SU-DHL-6 (cell line): Measurements from ENCODE around the gene COX14.

ENCODE experiments used
- H2AFZ ChIP-seq: fragments of 200-600 bp; sonication (generic); 2 replicates; pipeline ENCODE4 v1.6.1; 2014; ENCODE audit warnings: low read depth, mild to moderate bottlenecking, moderate library complexity, mixed read lengths, antibody characterized with exemption, low read length; ENCODE audit not compliant: severe bottlenecking
- H3F3A ChIP-seq: fragments of 200-600 bp; shearing (Covaris generic); 2 replicates; pipeline ENCODE4 v1.6.0; 2016; ENCODE audit warnings: antibody characterized with exemption, mild to moderate bottlenecking; ENCODE audit not compliant: insufficient read depth
- H3K27ac ChIP-seq: fragments of 200-600 bp; sonication (generic); 2 replicates; pipeline ENCODE4 v1.5.1; 2016; ENCODE audit warnings: low read depth, mild to moderate bottlenecking, low read length, moderate library complexity, mixed read lengths
- H3K27me3 ChIP-seq: fragments of 200-600 bp; sonication (generic), shearing (Covaris generic); 2 replicates; pipeline ENCODE4 v1.6.0; 2014; ENCODE audit warnings: mild to moderate bottlenecking, low read length
- H3K36me3 ChIP-seq: fragments of 200-600 bp; sonication (generic); 2 replicates; pipeline ENCODE4 v1.6.1; 2014; ENCODE audit warnings: mild to moderate bottlenecking, low read length, mixed read lengths
- H3K4me2 ChIP-seq: fragments of 300-600, 200-600 bp; shearing (Covaris generic), sonication (generic); 2 replicates; pipeline ENCODE4 v1.6.0; 2014; ENCODE audit warnings: low read length, low read depth, mild to moderate bottlenecking; ENCODE audit not compliant: poor library complexity, severe bottlenecking
- H3K4me3 ChIP-seq: fragments of 200-600 bp; sonication (generic); 2 replicates; pipeline ENCODE4 v1.5.1; 2014; ENCODE audit warnings: antibody characterized with exemption, low read length, mild to moderate bottlenecking, mixed read lengths; ENCODE audit not compliant: insufficient read depth, poor library complexity, severe bottlenecking
- H3K79me2 ChIP-seq: fragments of 200-600 bp; sonication (generic); 2 replicates; pipeline ENCODE4 v1.6.1; 2014; ENCODE audit warnings: mild to moderate bottlenecking, low read length, moderate library complexity; ENCODE audit not compliant: insufficient read depth
- H3K9ac ChIP-seq: fragments of 200-600 bp; sonication (generic); 2 replicates; pipeline ENCODE4 v1.7.0; 2014; ENCODE audit warnings: mild to moderate bottlenecking, low read length
- H3K9me2 ChIP-seq: fragments of 200-600 bp; sonication (generic); replicated peaks from 2 replicates; pipeline ENCODE4 v1.6.1; 2014; ENCODE audit warnings: low read length; ENCODE audit not compliant: insufficient read depth
- H3K9me3 ChIP-seq: fragments of 200-600 bp; sonication (generic); 2 replicates; pipeline ENCODE4 v1.6.1; 2014; ENCODE audit warnings: low read length, mixed read lengths; ENCODE audit not compliant: insufficient read depth
- H4K20me1 ChIP-seq: fragments of 200-600 bp; sonication (generic); 2 replicates; pipeline ENCODE4 v1.6.1; 2014; ENCODE audit warnings: low read depth, mild to moderate bottlenecking, antibody characterized with exemption, low read length, moderate library complexity, mixed read lengths
- CTCF ChIP-seq: fragments of 200-600 bp; sonication (generic); IDR thresholded peaks from one replicate; pipeline ENCODE4 v1.5.1; 2017; ENCODE audit warnings: antibody characterized with exemption, mild to moderate bottlenecking, low read length, moderate library complexity; ENCODE audit not compliant: insufficient read depth, poor library complexity, severe bottlenecking
- EZH2phosphoT487 ChIP-seq: fragments of 200-600 bp; sonication (generic), shearing (Covaris generic); conservative IDR thresholded peaks from 2 replicates; pipeline ENCODE4 v1.6.1; 2018; ENCODE audit warnings: mild to moderate bottlenecking, antibody characterized with exemption, low read length, moderate library complexity, mixed read lengths

COX14 gene

GRCh38 chr12:50084775-50085614 is 27.0 kb upstream of the COX14 start, which contains the start of gene SMARCD1:
SMARCD1 (plus strand) TSS chr12:50085342; CDS start chr12:50085370, 28 bp downstream.
- no peaks in the 10 kb centered on the region for H4K20me1 ChIP-seq
- H3K4me2 ChIP-seq = peak within 1 kb of the TSS; percentile 73
- peak within 1 kb of the TSS; percentile 81 for H3K4me3 ChIP-seq
- peaks cover 12% of the 10 kb centered on the region for H3K36me3 ChIP-seq
- peaks cover 27% of the 10 kb centered on the region for H3F3A ChIP-seq
- H3K9ac ChIP-seq = peak within 1 kb of the TSS; percentile 73
- no peaks in the 10 kb centered on the region; the same call in 1 of the 2 replicates for H3K79me2 ChIP-seq
- TF ChIP-seq CTCF (peak; percentile 70), EZH2phosphoT487 (no peak)
- peak within 1 kb of the TSS; percentile 84 for H2AFZ ChIP-seq
- no peaks in the 10 kb centered on the region for H3K9me3 ChIP-seq
- H3K9me2 ChIP-seq = no peaks in the 10 kb centered on the region
- H3K27ac ChIP-seq = peak within 1 kb of the TSS; percentile 77
- no peaks in the 10 kb centered on the region for H3K27me3 ChIP-seq

GRCh38 chr12:50085615-50086072 is 26.4 kb upstream of the COX14 start:
- H3F3A ChIP-seq = peaks cover 27% of the 10 kb centered on the region
- no peaks in the 10 kb centered on the region for H3K9me3 ChIP-seq
- no peaks in the 10 kb centered on the region; the same call in 1 of the 2 replicates for H3K79me2 ChIP-seq
- peak overlapping the region; percentile 73 for H3K9ac ChIP-seq
- TF ChIP-seq CTCF (no peak), EZH2phosphoT487 (no peak)
- no peaks in the 10 kb centered on the region for H3K27me3 ChIP-seq
- H3K4me3 ChIP-seq = peak overlapping the region; percentile 81
- peak overlapping the region; percentile 73 for H3K4me2 ChIP-seq
- no peaks in the 10 kb centered on the region for H3K9me2 ChIP-seq
- peaks cover 17% of the 10 kb centered on the region for H3K36me3 ChIP-seq
- H3K27ac ChIP-seq = peak overlapping the region; percentile 77
- no peaks in the 10 kb centered on the region for H4K20me1 ChIP-seq
- no peak overlapping the region for H2AFZ ChIP-seq

- Histone ChIP-seq H3K27ac (peak overlapping the region; percentile 77), H3K79me2 (no peaks in the 10 kb centered on the region; the same call in 1 of the 2 replicates), H3K4me3 (peak overlapping the region; percentile 81)
Observed at GRCh38 chr12:50086148-50086547, 25.9 kb upstream of the COX14 start.

More at GRCh38 chr12:50086148-50086547, 25.9 kb upstream of the COX14 start:
- no peaks in the 10 kb centered on the region for H3K9me3 ChIP-seq
- H3K27me3 ChIP-seq = no peaks in the 10 kb centered on the region
- peak overlapping the region; percentile 73 for H3K9ac ChIP-seq
- H2AFZ ChIP-seq = no peak overlapping the region
- H4K20me1 ChIP-seq = no peaks in the 10 kb centered on the region
- peaks cover 27% of the 10 kb centered on the region for H3F3A ChIP-seq
- peak overlapping the region; percentile 73 for H3K4me2 ChIP-seq
- peaks cover 17% of the 10 kb centered on the region for H3K36me3 ChIP-seq
- TF ChIP-seq EZH2phosphoT487 (no peak), CTCF (no peak)
- no peaks in the 10 kb centered on the region for H3K9me2 ChIP-seq
